ENCODE results near the gene CDHR4.

GRCh38 chr3:49780080-49780974 lies 19.3 kb downstream of the CDHR4 start:
- TF ChIP-seq CTCF (IDR thresholded peaks at IDR 0.05; ENCODE audit: low read length), result no peak
- no peak for TF ChIP-seq EZH2 (IDR thresholded peaks at IDR 0.05; ENCODE audit: borderline replicate concordance, low read length)
